Fibroblast of villous mesenchyme (primary cell): Measurements from ENCODE around the gene UCHL1. TPM values are rescaled to one million over a fixed set of nuclear protein-coding genes. Genes with fewer than 3 reads are reported as not detected.
"Not testable (repeated sequence)": the region's sequence is repeated elsewhere in the genome, so short reads cannot be mapped to it uniquely, and the experiment has no call there.

Experiments
- DNase-seq: peaks from one replicate; pipeline ENCODE4 v3.0.0-alpha.2; 2010; ENCODE audit warnings: low read depth
- H3K4me3 ChIP-seq: 2 replicates; pipeline ENCODE4 v1.5.1; 2011; ENCODE audit warnings: low read depth, mild to moderate bottlenecking, low read length
- small RNA-seq: library from RNA; depleted of rRNA; stranded (forward); fragments of <200 nt; gene quantifications from one replicate; pipeline ENCODE3, GENCODE V24; 2012
- total RNA-seq: library from RNA; depleted of rRNA; stranded (reverse); fragments of >200 nt; gene quantifications from 2 replicates; pipeline ENCODE4 v1.2.3, GENCODE V29; 2012
- TF ChIP-seq, protein P1 (sequence below): IDR thresholded peaks from 2 replicates; pipeline ENCODE4 v1.5.1; 2012; ENCODE audit warnings: low read depth, mild to moderate bottlenecking, low read length; ENCODE audit not compliant: insufficient read depth

UCHL1 gene
- total RNA-seq, 1 donor: 579 TPM

DNA sequence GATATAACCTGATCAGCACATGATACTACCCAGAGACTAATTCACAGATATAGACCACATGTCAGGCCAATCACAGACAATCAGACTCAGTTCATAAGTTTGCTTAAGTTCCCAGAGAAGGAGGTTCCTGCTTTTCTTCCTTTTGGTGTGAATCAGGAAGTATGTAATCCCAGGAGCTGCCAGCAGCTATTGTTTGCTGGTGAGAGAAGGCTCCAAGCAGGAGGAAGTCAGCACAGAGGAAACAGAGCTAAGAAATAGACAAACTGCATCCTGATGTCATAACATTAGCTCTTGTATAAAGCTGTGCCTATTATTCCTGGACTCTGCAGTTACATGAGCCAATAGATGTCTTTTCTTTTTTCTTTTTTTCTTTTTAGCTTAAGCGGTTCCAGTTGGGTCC lies 50.9 kb downstream of the UCHL1 start:
- DNase-seq: no peak
- no peak overlapping the region for H3K4me3 ChIP-seq
- TF ChIP-seq, protein P1, sequence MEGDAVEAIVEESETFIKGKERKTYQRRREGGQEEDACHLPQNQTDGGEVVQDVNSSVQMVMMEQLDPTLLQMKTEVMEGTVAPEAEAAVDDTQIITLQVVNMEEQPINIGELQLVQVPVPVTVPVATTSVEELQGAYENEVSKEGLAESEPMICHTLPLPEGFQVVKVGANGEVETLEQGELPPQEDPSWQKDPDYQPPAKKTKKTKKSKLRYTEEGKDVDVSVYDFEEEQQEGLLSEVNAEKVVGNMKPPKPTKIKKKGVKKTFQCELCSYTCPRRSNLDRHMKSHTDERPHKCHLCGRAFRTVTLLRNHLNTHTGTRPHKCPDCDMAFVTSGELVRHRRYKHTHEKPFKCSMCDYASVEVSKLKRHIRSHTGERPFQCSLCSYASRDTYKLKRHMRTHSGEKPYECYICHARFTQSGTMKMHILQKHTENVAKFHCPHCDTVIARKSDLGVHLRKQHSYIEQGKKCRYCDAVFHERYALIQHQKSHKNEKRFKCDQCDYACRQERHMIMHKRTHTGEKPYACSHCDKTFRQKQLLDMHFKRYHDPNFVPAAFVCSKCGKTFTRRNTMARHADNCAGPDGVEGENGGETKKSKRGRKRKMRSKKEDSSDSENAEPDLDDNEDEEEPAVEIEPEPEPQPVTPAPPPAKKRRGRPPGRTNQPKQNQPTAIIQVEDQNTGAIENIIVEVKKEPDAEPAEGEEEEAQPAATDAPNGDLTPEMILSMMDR: no peak

DNA sequence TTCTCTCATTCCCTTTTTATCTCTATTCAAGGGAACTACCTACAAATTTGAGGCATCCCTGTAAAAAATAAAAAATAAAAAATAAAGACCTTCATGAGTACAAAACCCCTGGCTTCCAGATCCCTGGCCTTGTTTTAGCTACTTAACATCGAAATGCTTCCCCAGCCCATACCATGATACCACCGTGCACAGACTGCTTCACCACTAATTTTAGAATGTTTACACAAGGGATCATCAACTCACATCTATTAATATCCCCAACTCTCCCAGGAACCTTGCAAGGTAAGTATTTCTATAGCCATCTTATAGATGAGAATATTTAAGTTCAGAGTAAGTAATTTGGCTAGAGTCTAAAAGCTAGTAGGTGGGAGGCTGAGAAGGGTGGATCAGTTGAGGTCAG lies 51.7 kb downstream of the UCHL1 start:
- TF ChIP-seq, protein P1: no peak
- H3K4me3 ChIP-seq: no peak overlapping the region
- no peak for DNase-seq

DNA sequence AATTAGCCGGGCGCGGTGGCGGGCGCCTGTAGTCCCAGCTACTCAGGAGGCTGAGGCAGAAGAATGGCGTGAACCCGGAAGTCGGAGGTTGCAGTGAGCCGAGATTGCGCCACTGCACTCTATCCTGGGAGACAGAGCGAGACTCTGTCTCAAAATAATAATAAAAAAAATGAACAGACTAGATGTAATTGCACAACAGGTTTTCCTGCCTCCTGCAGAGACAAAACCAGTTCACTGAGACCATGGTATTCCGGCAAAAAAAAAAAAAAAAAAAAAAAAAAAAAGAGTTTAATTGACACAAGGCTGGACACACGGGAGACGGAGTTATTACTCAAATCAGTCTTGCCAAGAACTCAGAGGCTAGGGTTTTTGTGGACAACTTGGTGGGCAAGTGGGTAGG lies 58.7 kb downstream of the UCHL1 start:
- H3K4me3 ChIP-seq, DNase-seq: not testable (repeated sequence)

DNA sequence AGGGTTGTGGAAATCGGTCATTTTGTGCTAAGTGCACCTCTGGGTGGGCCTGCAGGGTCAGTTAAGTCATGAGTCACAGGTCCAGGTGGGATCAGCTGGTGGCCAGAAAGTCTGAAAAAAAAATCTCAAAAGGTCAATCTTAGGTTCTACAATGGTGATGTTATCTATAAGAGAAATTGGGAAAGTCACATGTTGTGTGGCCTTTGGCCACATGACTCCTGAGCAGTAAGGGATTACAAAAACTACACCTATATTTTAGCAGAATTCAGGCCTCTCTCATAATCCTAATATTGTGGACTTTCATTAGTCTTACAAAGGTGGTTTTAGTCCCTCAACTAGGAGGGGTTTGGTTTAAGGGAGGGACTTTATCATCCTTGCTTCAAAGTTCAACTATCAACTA lies 59.1 kb downstream of the UCHL1 start:
- TF ChIP-seq, protein P1: no peak
- H3K4me3 ChIP-seq: no peak overlapping the region
- no peak for DNase-seq

Small RNA genes within 50 kb of the gene (small RNA-seq; reads per million reads assigned to genes)
- not detected for gene RF00019

Other genes with a start within 250 kb of the UCHL1 start
- 96.3 and 133 TPM in 2 replicates for gene APBB2, start 42.4 kb upstream of the UCHL1 start, total RNA-seq